K562 (cell line): ENCODE results near the gene ITPR3. TPM values are rescaled to one million over a fixed set of nuclear protein-coding genes. Genes with fewer than 3 reads are reported as not detected.

Experiments used
- BHLHE40 ChIP-seq: IDR thresholded peaks from 2 replicates; pipeline ENCODE4 v1.6.1; 2011; ENCODE audit warnings: low read length, improper control_type of control experiment
- CCAR2 ChIP-seq: fragments of 200-400 bp; formaldehyde crosslinking; IDR thresholded peaks from 2 replicates; pipeline ENCODE4 v1.6.1; 2017; ENCODE audit warnings: mild to moderate bottlenecking, low read depth, low read length
- ETV1 ChIP-seq: fragments of 450-650 bp; conservative IDR thresholded peaks from 2 replicates; pipeline ENCODE4 v1.6.1; 2016; ENCODE audit warnings: missing genetic modification characterization, control low read depth, low read depth, missing compliant biosample characterization
- HNRNPK ChIP-seq: fragments of 200-400 bp; formaldehyde crosslinking; IDR thresholded peaks from one replicate; pipeline ENCODE4 v1.6.1; 2018; ENCODE audit warnings: mild to moderate bottlenecking, low read depth, low read length; ENCODE audit not compliant: poor library complexity, severe bottlenecking
- KLF1 ChIP-seq: fragments of 450-650 bp; IDR thresholded peaks from 2 replicates; pipeline ENCODE4 v1.6.1; 2016; ENCODE audit warnings: missing genetic modification characterization, missing compliant biosample characterization
- MAX ChIP-seq: sonication (generic); formaldehyde crosslinking; IDR thresholded peaks from 2 replicates; pipeline ENCODE4 v1.9.0; 2022; ENCODE audit warnings: mild to moderate bottlenecking, missing genetic modification reagents
- PHF21A ChIP-seq: fragments of 450-650 bp; IDR thresholded peaks from 2 replicates; pipeline ENCODE4 v1.6.1; 2017; ENCODE audit warnings: low read depth, borderline replicate concordance
- PTRF ChIP-seq: fragments of 450-650 bp; IDR thresholded peaks from 2 replicates; pipeline ENCODE4 v1.6.1; 2016; ENCODE audit warnings: mild to moderate bottlenecking, missing genetic modification characterization, missing compliant biosample characterization
- RCOR1 ChIP-seq, 2 experiments: IDR thresholded peaks; 2 replicates each; pipeline ENCODE4 v1.6.1; 2012; ENCODE audit warnings: low read depth in 2 of 2, low read length in 2 of 2, borderline replicate concordance in 1 of 2, improper control_type of control experiment in 1 of 2
- REST ChIP-seq, 2 experiments: fragments of 450-650 bp; formaldehyde crosslinking in 1 of 2; IDR thresholded peaks; 2 replicates each; pipeline versions ENCODE4 v1.4.0 to v1.6.1; 2014 to 2020; ENCODE audit warnings: mild to moderate bottlenecking in 2 of 2, borderline replicate concordance in 1 of 2, low read depth in 1 of 2
- RREB1 ChIP-seq: fragments of 250-450 bp; sonication (Bioruptor Pico); IDR thresholded peaks from 2 replicates; pipeline ENCODE4 v1.4.0; 2020
- RUNX1 ChIP-seq: sonication (generic); IDR thresholded peaks from 2 replicates; pipeline ENCODE4 v1.6.1; 2016; ENCODE audit warnings: antibody characterized with exemption, low read depth
- XRCC5 ChIP-seq: fragments of 200-400 bp; formaldehyde crosslinking; IDR thresholded peaks from 2 replicates; pipeline ENCODE4 v1.6.1; 2017; ENCODE audit warnings: low read depth, mild to moderate bottlenecking, low read length
- ZC3H11A ChIP-seq: IDR thresholded peaks from 2 replicates; pipeline ENCODE4 v1.6.1; 2012; ENCODE audit warnings: low read depth, low read length, improper control_type of control experiment
- ZNF583 ChIP-seq: fragments of 250-450 bp; sonication (Bioruptor Pico); IDR thresholded peaks from 2 replicates; pipeline ENCODE4 v1.4.0; 2020
- polyA plus RNA-seq, 8 experiments: library from polyadenylated mRNA; depleted of rRNA in 4 of 8; stranded (reverse) in 5 of 8; unstranded in 3 of 8; fragments of >200 nt; fragmentation: Nextera tagmentation in 2 of 8; fragmentation: Illumina TruSeq in 1 of 8; extraction: Ambion mirVana in 2 of 8; extraction: Trizol in 1 of 8; gene quantifications; 2 replicates each; pipeline versions ENCODE4 v1.2.1 to v1.2.3, GENCODE V29; 2011 to 2014; ENCODE audit warnings: inconsistent platforms in 1 of 8, missing spikeins in 1 of 8
- total RNA-seq, 7 experiments: library from RNA; depleted of rRNA in 6 of 7; stranded (reverse); fragments of >200 nt in 6 of 7; fragmentation: Illumina TruSeq in 2 of 7; extraction: Trizol in 2 of 7; gene quantifications; 2 replicates each; pipeline versions ENCODE4 v1.2.1 to v1.2.3, GENCODE V29; 2011 to 2021; ENCODE audit warnings: low replicate concordance in 1 of 7

Gene ITPR3
- total and polyA plus RNA-seq, 9 of the 15 experiments (the other 6 are each of a cell fraction or from before 2014, with no cell fraction given): 0.39 to 35.7 (median 13.2) TPM

GRCh38 chr6:33668914-33669313 is 47.8 kb downstream of the ITPR3 start (continued):
- no peak for TF ChIP-seq XRCC5
- no peak for TF ChIP-seq PHF21A
- TF ChIP-seq CCAR2: no peak
- TF ChIP-seq ETV1 (tag): no peak
- no peak for TF ChIP-seq REST (IDR thresholded peaks at IDR 0.05; ENCODE audit: borderline replicate concordance)
- no peak for TF ChIP-seq REST (CRISPR knock-in tag; IDR thresholded peaks at IDR 0.05; ENCODE audit: low read depth)
- no peak for TF ChIP-seq ZC3H11A
- no peak for TF ChIP-seq RUNX1
- TF ChIP-seq PTRF (tag): no peak
- peak; percentile 35; the same call in 1 of the 2 replicates for TF ChIP-seq BHLHE40
- TF ChIP-seq KLF1 (tag): peak; percentile 98
- no peak for TF ChIP-seq HNRNPK
- TF ChIP-seq RREB1 (CRISPR knock-in tag): no peak
- no peak for TF ChIP-seq ZNF583 (CRISPR knock-in tag)
- TF ChIP-seq MAX (CRISPR knock-in tag): peak; percentile 41; the same call in 1 of the 2 replicates
- no peak for TF ChIP-seq RCOR1 (IDR thresholded peaks at IDR 0.05; ENCODE audit: borderline replicate concordance in 1 of 2, low read depth in 2 of 2, low read length in 2 of 2)
